ENCODE results near the gene HOXC10.

The HOXC10 gene

GRCh38 chr12:53984901-53985691, at the start of gene HOXC10:
Gene HOXC10, plus strand, starts transcription at chr12:53985146. Its CDS starts 114 bp downstream, at chr12:53985260.
- DNase-seq: peak in 25 of 51 donors; percentile 3 to 55 (median 14)

- DNase-seq: no peak
Observed at GRCh38 chr12:53935383-53936341, 49.3 kb upstream of the HOXC10 start.

GRCh38 chr12:53937099-53937498, 47.8 kb upstream of the HOXC10 start:
- DNase-seq: no peak

GRCh38 chr12:53937596-53938325, 47.2 kb upstream of the HOXC10 start:
- no peak for DNase-seq

GRCh38 chr12:53938326-53939140, 46.4 kb upstream of the HOXC10 start, which contains the start of gene HOXC13:
Gene HOXC13, plus strand, starts transcription at chr12:53938831. Its CDS starts 76 bp downstream, at chr12:53938907.
- no peak for DNase-seq

GRCh38 chr12:53939141-53940108, 45.5 kb upstream of the HOXC10 start:
- no peak for DNase-seq

GRCh38 chr12:53940443-53941014, 44.4 kb upstream of the HOXC10 start:
- DNase-seq: no peak

- DNase-seq: no peak
Observed at GRCh38 chr12:53941187-53941586, 43.8 kb upstream of the HOXC10 start.

- DNase-seq: no peak
Observed at GRCh38 chr12:53941750-53942149, 43.2 kb upstream of the HOXC10 start.

- no peak for DNase-seq
Observed at GRCh38 chr12:53942467-53942997, 42.4 kb upstream of the HOXC10 start.

GRCh38 chr12:53944209-53944608, 40.7 kb upstream of the HOXC10 start:
- DNase-seq: no peak

GRCh38 chr12:53944907-53945847, 39.8 kb upstream of the HOXC10 start:
- DNase-seq: no peak

- no peak for DNase-seq
Observed at GRCh38 chr12:53947743-53948142, 37.2 kb upstream of the HOXC10 start.

GRCh38 chr12:53948650-53949593, 36.0 kb upstream of the HOXC10 start:
- no peak for DNase-seq

GRCh38 chr12:53949631-53950436, 35.1 kb upstream of the HOXC10 start:
- no peak for DNase-seq

GRCh38 chr12:53950437-53950773, 34.5 kb upstream of the HOXC10 start:
- DNase-seq: no peak

Data from hypothalamus (tissue), 51 donors.